ENCODE data around the gene TNFSF9.

- TF ChIP-seq POLR2AphosphoS5 (IDR thresholded peaks at IDR 0.05; ENCODE audit: low read depth, low read length), result no peak
- TF ChIP-seq REST (IDR thresholded peaks at IDR 0.05; ENCODE audit: insufficient read depth in 1 of 2, low read depth in 2 of 2, low read length in 2 of 2), result no peak
Observed at GRCh38 chr19:6532244-6532999, 1.6 kb downstream of the TNFSF9 start.
